ENCODE measurements around the gene CAMK1D. TPM values are rescaled to one million over a fixed set of nuclear protein-coding genes. Genes with fewer than 3 reads are reported as not detected.

CAMK1D gene
- total and polyA plus RNA-seq, 2 of the 8 experiments (the other 6 are each of a cell fraction or from before 2014, with no cell fraction given), result 3.5 to 10.6 TPM

GRCh38 chr10:12884851-12885250 is 535.5 kb downstream of the CAMK1D start:
- Histone ChIP-seq H3K14ac (ENCODE audit: insufficient read length) (no peak overlapping the region), H3K23ac (ENCODE audit: insufficient read length) (no peak overlapping the region), H4K91ac (replicated peaks; ENCODE audit: insufficient read length, low read length) (no peak overlapping the region), H2BK5ac (ENCODE audit: low read depth, low read length) (no peak overlapping the region), H3K27me3 (replicated peaks in 1 of 4; ENCODE audit: control insufficient read depth in 3 of 4, extremely low read depth in 1 of 4, insufficient read depth in 3 of 4, low read length in 3 of 4) (no peaks in the 10 kb centered on the region), H2AFZ (ENCODE audit: low read length) (no peak overlapping the region), H2BK12ac (ENCODE audit: low read depth, low read length) (no peak overlapping the region), H3K79me1 (ENCODE audit: low read depth, low read length) (no peaks in the 10 kb centered on the region), H2BK20ac (ENCODE audit: low read length) (no peak overlapping the region), H3K79me2 (ENCODE audit: control insufficient read depth in 1 of 2, insufficient read depth in 2 of 2, low read length in 2 of 2) (no peaks in the 10 kb centered on the region), H3K9ac (replicated peaks in 1 of 4; ENCODE audit: extremely low read depth in 1 of 4, low read depth in 3 of 4, low read length in 3 of 4) (no peak overlapping the region), H3K18ac (ENCODE audit: extremely low read depth, low read length) (no peak overlapping the region), H3K9me3 (ENCODE audit: insufficient read depth in 2 of 2, low read depth in 1 of 2, low read length in 1 of 2) (no peaks in the 10 kb centered on the region), H3K56ac (replicated peaks; ENCODE audit: insufficient read length, low read depth, low read length) (no peak overlapping the region), H3K4me3 (ENCODE audit: extremely low read depth in 1 of 4, insufficient read depth in 2 of 4, low read depth in 3 of 4, low read length in 4 of 4) (no peak overlapping the region), H2BK15ac (ENCODE audit: low read length) (no peak overlapping the region), H3K23me2 (ENCODE audit: low read depth, low read length) (no peaks in the 10 kb centered on the region), H3K4me2 (ENCODE audit: insufficient read depth in 1 of 2, low read depth in 2 of 2, low read length in 2 of 2) (no peak overlapping the region), H3K36me3 (ENCODE audit: control insufficient read depth in 2 of 4, insufficient read depth in 4 of 4, low read length in 3 of 4) (no peaks in the 10 kb centered on the region), H4K8ac (ENCODE audit: extremely low read depth, insufficient read depth, low read length) (no peak overlapping the region), H4K20me1 (replicated peaks in 1 of 2; ENCODE audit: control insufficient read depth in 1 of 2, insufficient read depth in 2 of 2, low read length in 2 of 2) (no peaks in the 10 kb centered on the region), H3K4ac (replicated peaks; ENCODE audit: insufficient read length, low read depth, low read length) (no peak overlapping the region), H2BK120ac (replicated peaks; ENCODE audit: low read depth, low read length) (no peak overlapping the region), H3K27ac (ENCODE audit: low read depth, low read length) (no peak overlapping the region), H4K5ac (ENCODE audit: insufficient read length, low read depth, low read length) (no peak overlapping the region), H2AK5ac (ENCODE audit: low read depth, low read length) (no peak overlapping the region), H3K4me1 (replicated peaks in 1 of 4; ENCODE audit: control insufficient read depth in 3 of 4, insufficient read depth in 4 of 4, low read length in 3 of 4) (no peaks in the 10 kb centered on the region)
- WGBS, 2 experiments (ENCODE audit: extremely low coverage in 1 of 2, insufficient coverage in 1 of 2, insufficient read length in 1 of 2, insufficient replicate concordance in 2 of 2, low coverage in 1 of 2, low lambda C conversion rate in 2 of 2, missing lambda C conversion rate in 1 of 2), result 77% methylated on average over 6 of the region's 6 CpGs; no CpG with 5 or more reads in 1 of the 2 experiments
- POLR2A ChIA-PET (ENCODE audit: partially characterized antibody), result no interaction called here
- DNase-seq (ENCODE audit: low read depth in 1 of 2, low spot score in 2 of 2) (no peak), FAIRE-seq (no peak)
- TF ChIP-seq NANOG (IDR thresholded peaks at IDR 0.05; ENCODE audit: insufficient read depth, low read depth, low read length, poor library complexity, severe bottlenecking) (no peak), SP4 (IDR thresholded peaks at IDR 0.05; ENCODE audit: low read length) (no peak), KDM4A (IDR thresholded peaks at IDR 0.05; ENCODE audit: low read depth, low read length, severe bottlenecking) (no peak), TAF1 (IDR thresholded peaks at IDR 0.05; ENCODE audit: low read depth, low read length) (no peak), GTF2F1 (IDR thresholded peaks at IDR 0.05; ENCODE audit: borderline replicate concordance, low read depth, low read length) (no peak), KDM5A (IDR thresholded peaks at IDR 0.05; ENCODE audit: low read length) (no peak)
- CTCF ChIA-PET (ENCODE audit: partially characterized antibody), result interaction anchor here (0.7 to 1.3 kb wide), 4 partner anchors 9 to 191 kb away, joined by 3 to 4 read pairs (median 3); no protein-coding TSS in a partner anchor

Measured in H1 (cell line).